Skin of body (tissue), 2 donors: ENCODE data around the gene TBL1X. TPM values are rescaled to one million over a fixed set of nuclear protein-coding genes. Genes with fewer than 3 reads are reported as not detected.
"Not testable (repeated sequence)": the region's sequence is repeated elsewhere in the genome, so short reads cannot be mapped to it uniquely, and the experiment has no call there.

Source experiments
- DNase-seq: peaks from one replicate; lab custom pipeline; 2025; lab: John Stamatoyannopoulos, UW
- total RNA-seq: library from RNA; depleted of rRNA; stranded (reverse); fragments of >200 nt; gene quantifications from one replicate; pipeline ENCODE4 v1.2.3, GENCODE V29; 2014

TBL1X gene
- total RNA-seq, 1 donor from 2014 or later, result 13.2 TPM

GRCh38 chrX:9458516-9459078, 6.3 kb upstream of the TBL1X start:
- DNase-seq, result no peak

DNA sequence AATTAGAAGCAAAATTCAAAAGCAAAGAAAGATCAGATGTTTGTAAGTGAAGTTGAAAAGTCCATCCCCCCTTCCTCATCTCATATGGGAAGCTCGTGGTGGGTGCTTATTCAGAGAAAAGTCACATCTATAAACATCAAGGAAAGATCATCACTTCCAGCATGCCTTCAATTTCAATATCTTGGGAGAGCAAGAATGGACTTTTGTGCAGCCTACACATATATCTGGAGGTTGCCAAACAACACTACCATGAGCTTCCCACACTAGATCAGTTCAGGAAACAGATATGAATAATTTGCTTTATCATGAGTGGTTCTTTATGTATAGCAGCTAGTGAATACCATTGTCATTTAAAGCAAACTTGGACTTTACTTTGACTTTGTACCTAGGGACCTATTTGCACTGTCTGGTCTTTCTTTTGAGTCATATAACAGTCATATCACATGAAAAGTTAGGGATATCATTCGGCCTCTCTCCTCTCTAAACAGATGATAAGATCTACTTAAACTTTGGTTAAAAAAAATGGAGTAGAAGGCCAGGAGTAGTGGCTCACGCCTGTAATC, 5.6 kb upstream of the TBL1X start:
- DNase-seq, result no peak

DNA sequence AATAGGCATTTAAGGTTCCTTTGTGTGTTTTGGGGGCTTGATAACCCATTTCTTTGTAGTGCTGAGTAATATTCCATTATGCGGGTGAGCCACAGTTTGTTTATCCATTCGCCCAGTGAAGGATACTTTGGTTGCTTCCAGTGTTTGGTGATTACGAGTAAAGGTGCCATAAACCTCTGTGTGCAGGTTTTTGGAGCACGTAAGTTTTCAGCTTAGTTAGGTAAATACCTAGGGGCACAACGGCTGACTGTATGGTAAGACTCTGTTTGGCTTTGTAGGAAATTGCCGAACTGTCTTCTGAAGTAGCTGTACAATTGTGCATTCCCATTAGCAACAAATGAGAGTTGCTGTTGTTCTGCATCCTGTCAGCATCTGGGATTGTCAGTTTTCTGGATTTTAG, 3.8 kb upstream of the TBL1X start:
- no peak for DNase-seq

DNA sequence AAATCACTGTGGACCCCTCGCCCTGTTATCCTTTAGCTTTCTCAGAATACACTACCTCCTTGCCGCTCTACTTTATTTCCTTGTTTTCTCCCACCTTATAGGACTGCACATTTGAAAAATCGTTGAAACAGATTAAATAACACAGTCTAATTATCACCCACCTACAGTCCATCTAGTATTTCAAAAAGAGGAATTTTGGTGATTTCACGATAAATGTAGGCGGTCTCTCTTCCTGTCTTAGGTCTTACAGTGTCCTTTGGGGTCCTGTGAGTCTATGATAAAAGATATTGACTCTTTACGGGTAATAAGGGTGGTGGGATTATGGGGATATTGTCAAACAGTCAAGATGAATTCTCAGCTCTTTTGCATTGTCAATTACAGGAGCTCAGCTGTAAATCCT, 2.4 kb upstream of the TBL1X start:
- no peak for DNase-seq

DNA sequence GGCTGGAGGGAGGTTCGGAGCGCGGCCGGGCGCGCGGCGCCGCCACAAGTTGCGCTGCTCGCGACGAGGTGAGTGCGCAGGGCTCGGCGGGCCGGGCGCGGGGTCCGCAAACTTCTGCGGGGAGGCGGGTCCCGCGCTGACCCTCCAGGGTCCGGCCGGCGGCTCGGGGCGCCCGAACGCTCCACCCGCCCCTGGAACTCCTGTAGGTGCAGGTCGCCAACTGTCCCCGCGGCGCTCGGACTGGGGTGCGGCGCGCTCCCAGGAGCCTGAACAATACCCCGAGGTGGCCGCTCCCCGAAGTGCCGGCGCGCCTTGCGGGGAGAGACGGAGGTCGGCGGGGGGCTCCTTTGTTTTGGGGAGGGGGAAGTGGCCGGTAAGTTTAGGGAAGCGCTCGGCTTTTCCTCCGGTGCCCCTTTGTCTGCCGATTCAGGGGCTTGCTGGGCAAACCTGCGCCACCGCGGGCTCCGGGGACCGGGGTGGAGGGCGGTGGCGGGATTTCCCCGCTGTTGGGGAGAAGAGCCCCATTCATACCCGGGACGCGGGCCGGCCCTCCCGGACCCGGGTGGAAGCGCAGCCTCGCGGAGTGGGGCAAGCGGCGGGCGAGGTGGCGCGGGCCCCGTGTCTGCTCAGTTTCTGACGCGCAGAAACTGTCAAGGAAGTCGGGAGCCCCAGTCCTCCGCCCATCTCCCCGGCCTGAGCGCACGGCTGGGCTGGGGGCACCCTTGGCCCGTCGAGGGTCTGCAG, 694 bp downstream of the TBL1X start:
- no peak for DNase-seq

GRCh38 chrX:9466124-9466495, 1.3 kb downstream of the TBL1X start:
- DNase-seq, result peak; percentile 2

- no peak for DNase-seq
Observed at GRCh38 chrX:9466736-9467135, 1.9 kb downstream of the TBL1X start.

- no peak for DNase-seq
Observed at GRCh38 chrX:9467146-9467545, 2.3 kb downstream of the TBL1X start.

DNA sequence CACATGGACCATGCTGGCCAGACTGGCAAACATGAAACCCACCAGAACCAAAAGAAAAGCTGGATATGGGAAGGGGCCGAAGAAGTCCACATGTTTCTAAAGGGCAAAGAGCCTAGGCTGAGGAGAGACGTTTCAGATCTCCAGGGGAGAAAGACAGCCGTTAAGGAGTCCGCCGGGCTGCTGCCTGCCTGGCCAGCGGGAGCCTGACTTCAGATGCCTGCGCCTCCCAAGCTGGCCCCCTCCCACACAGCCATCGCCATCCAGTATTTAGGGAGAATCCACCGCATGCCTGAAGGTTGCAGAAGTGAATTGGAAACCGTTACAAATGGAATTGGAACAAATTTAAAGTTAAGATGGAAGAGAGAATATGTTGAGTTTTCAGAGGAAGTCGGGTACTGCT, 2.9 kb downstream of the TBL1X start:
- DNase-seq, result no peak

GRCh38 chrX:9471571-9471985, 6.7 kb downstream of the TBL1X start:
- no peak for DNase-seq

- DNase-seq, result no peak
Observed at GRCh38 chrX:9473708-9474107, 8.8 kb downstream of the TBL1X start.

DNA sequence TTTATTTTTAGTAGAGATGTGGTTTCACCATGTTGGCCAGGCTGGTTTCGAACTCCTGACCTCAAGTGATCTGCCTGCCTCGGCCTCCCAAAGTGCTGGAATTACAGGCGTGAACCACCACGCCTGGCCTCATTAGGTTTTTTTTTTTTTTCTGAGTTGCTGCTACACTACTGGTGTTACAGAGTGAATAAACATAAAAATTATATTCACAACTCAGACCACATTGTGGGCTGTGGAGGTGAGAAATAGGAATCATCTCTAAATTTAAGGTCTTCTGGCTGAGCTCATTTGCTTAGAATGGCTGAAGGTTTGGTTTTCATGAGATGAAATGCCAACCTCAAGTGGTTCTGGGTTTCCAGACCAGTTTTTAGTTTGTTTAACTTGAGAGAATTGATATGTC, 10.6 kb downstream of the TBL1X start:
- not testable (repeated sequence) for DNase-seq

GRCh38 chrX:9475984-9476383, 11.1 kb downstream of the TBL1X start:
- DNase-seq, result no peak

GRCh38 chrX:9476810-9477575, 12.1 kb downstream of the TBL1X start:
- DNase-seq, result no peak

GRCh38 chrX:9482408-9482807, 17.6 kb downstream of the TBL1X start:
- DNase-seq, result no peak

DNA sequence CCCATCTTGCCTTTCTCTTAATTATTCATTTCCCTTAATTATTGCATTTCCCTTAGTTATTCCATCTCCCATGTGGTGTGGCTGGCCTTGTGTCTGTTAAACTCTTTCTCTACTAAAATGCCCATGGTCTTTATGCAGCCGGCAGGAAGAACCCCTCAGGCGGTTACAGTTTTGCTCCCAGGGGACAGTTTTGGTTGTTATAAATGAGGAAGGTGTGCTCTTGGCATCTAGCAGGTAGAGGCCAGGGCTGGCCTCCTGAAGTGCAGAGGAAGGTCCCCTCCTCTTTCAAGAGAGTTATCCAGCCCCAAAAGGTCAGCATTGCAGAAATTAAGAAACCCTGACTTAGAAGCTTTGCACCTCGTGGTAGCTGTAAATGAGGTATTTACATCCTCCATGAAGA, 18.0 kb downstream of the TBL1X start:
- no peak for DNase-seq

- no peak for DNase-seq
Observed at GRCh38 chrX:9483376-9483775, 18.5 kb downstream of the TBL1X start.

GRCh38 chrX:9486786-9487387, 22.0 kb downstream of the TBL1X start:
- DNase-seq, result no peak

- DNase-seq, result no peak
Observed at GRCh38 chrX:9488586-9488985, 23.7 kb downstream of the TBL1X start.

GRCh38 chrX:9489234-9489633, 24.4 kb downstream of the TBL1X start:
- no peak for DNase-seq

GRCh38 chrX:9492901-9493300, 28.0 kb downstream of the TBL1X start:
- DNase-seq, result no peak

DNA sequence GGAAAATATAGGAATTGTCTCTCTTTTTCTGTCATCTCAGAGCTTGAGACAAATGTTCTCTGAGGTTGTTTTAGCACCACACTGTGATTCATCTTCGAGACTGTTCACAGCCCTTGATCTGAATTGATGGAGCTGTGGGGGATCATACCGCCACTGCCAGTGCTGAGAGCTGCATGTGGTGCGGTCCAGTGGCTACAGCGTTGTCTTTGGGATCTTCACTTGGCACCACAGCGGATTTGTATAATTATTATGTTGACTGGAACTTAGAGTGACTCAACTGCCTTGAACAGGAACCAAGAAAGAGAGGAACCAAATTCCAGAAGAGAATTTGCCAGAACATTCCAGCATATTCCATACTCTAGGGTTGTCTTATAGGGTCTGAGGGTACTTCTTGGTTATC, 29.1 kb downstream of the TBL1X start:
- DNase-seq, result no peak
